A673 (cell line): ENCODE measurements around the gene CYTL1. TPM values are rescaled to one million over a fixed set of nuclear protein-coding genes. Genes with fewer than 3 reads are reported as not detected.

Source experiments
- BruUV-seq: library from RNA; stranded (reverse); fragments of 400-500 nt; replicated peaks from 2 replicates; lab custom pipeline; 2021; lab: Mats Ljungman, UMichigan
- CTCF ChIA-PET: fragments of 300-600 bp; sonication (Branson Sonifier 250); formaldehyde crosslinking; loops from one replicate; lab custom pipeline; 2022; ENCODE audit warnings: antibody characterized with exemption; lab: Charles Lee
- POLR2A ChIA-PET: fragments of 300-600 bp; sonication (Branson Sonifier 250); formaldehyde crosslinking; loops from one replicate; lab custom pipeline; 2022; ENCODE audit warnings: antibody characterized with exemption; ENCODE audit not compliant: low non-redundant PET; lab: Charles Lee
- DNase-seq: peaks from one replicate; pipeline ENCODE4 v3.0.0-alpha.2; 2015; ENCODE audit warnings: low spot score
- H3K27ac ChIP-seq: fragments of 200-600 bp; sonication (generic); 2 replicates; pipeline ENCODE4 v1.5.1; 2016; ENCODE audit warnings: mixed run types, low read depth, mild to moderate bottlenecking, mixed read lengths, antibody characterized with exemption, low read length; ENCODE audit not compliant: poor library complexity, severe bottlenecking
- H3K27me3 ChIP-seq: fragments of 200-600 bp; sonication (generic); replicated peaks from 2 replicates; pipeline ENCODE4 v1.6.1; 2017; ENCODE audit warnings: mixed run types, low read depth, mild to moderate bottlenecking, mixed read lengths, antibody characterized with exemption, low read length; ENCODE audit not compliant: insufficient read depth, poor library complexity
- H3K36me3 ChIP-seq: fragments of 200-600 bp; sonication (generic); 2 replicates; pipeline ENCODE4 v1.6.1; 2016; ENCODE audit warnings: mixed run types, mild to moderate bottlenecking, mixed read lengths, antibody characterized with exemption, low read length; ENCODE audit not compliant: insufficient read depth, poor library complexity, severe bottlenecking
- H3K4me1 ChIP-seq: fragments of 200-600 bp; sonication (generic); 2 replicates; pipeline ENCODE4 v1.6.1; 2017; ENCODE audit warnings: mixed run types, mild to moderate bottlenecking, mixed read lengths, antibody characterized with exemption, low read length; ENCODE audit not compliant: insufficient read depth, poor library complexity, severe bottlenecking
- H3K4me3 ChIP-seq: fragments of 200-600 bp; sonication (generic); 2 replicates; pipeline ENCODE4 v1.5.1; 2016; ENCODE audit warnings: low read depth, mixed run types, mild to moderate bottlenecking, mixed read lengths, low read length; ENCODE audit not compliant: poor library complexity, severe bottlenecking
- H3K9me3 ChIP-seq: fragments of 200-600 bp; sonication (generic); 2 replicates; pipeline ENCODE4 v1.6.1; 2016; ENCODE audit warnings: mixed run types, low read depth, mild to moderate bottlenecking, mixed read lengths, antibody characterized with exemption, low read length; ENCODE audit not compliant: poor library complexity, severe bottlenecking
- CTCF ChIP-seq: fragments of 300-800, 200-600 bp; sonication (generic); conservative IDR thresholded peaks from 2 replicates; pipeline ENCODE4 v1.5.1; 2017; ENCODE audit warnings: low read depth, mild to moderate bottlenecking, antibody characterized with exemption, low read length, moderate library complexity, mixed read lengths
- EZH2 ChIP-seq: fragments of 200-600 bp; sonication (generic); IDR thresholded peaks from 2 replicates; pipeline ENCODE4 v1.6.1; 2017; ENCODE audit warnings: borderline replicate concordance, low read depth, mild to moderate bottlenecking, mixed read lengths, antibody characterized with exemption, low read length; ENCODE audit not compliant: poor library complexity, severe bottlenecking
- intact Hi-C: fragments of 100-400 bp; cut with micrococcal nuclease; formaldehyde crosslinking; loops from one replicate; pipeline ENCODE4 v1.10.0; 2022; ENCODE audit not compliant: unreplicated experiment
- total RNA-seq: library from RNA; stranded (reverse); gene quantifications from 2 replicates; pipeline ENCODE4 v1.2.3, GENCODE V29; 2021

The CYTL1 gene
- total RNA-seq, 1 experiment from 2014 or later = 7.5 TPM

- Histone ChIP-seq H3K9me3 (peaks cover 2% of the 10 kb centered on the region), H3K36me3 (no peaks in the 10 kb centered on the region), H3K27me3 (peaks cover 5% of the 10 kb centered on the region), H3K4me3 (no peak overlapping the region), H3K4me1 (no peaks in the 10 kb centered on the region), H3K27ac (no peak overlapping the region)
- ChIA-PET POLR2A (no interaction called here), CTCF (no interaction called here)
- DNase-seq = no peak
- intact Hi-C loops = no loop called here
- BruUV-seq = no TSS peak
- TF ChIP-seq CTCF (no peak), EZH2 (no peak)
Observed at GRCh38 chr4:4969298-4969697, 50.0 kb downstream of the CYTL1 start.

- no TSS peak for BruUV-seq
- POLR2A ChIA-PET = no interaction called here
- Histone ChIP-seq H3K27ac (no peak overlapping the region), H3K4me3 (no peak overlapping the region), H3K36me3 (no peaks in the 10 kb centered on the region), H3K27me3 (peaks cover 5% of the 10 kb centered on the region), H3K9me3 (no peaks in the 10 kb centered on the region), H3K4me1 (no peaks in the 10 kb centered on the region)
- CTCF ChIA-PET = no interaction called here
- intact Hi-C loops = no loop called here
- no peak for DNase-seq
- TF ChIP-seq EZH2 = no peak
- TF ChIP-seq CTCF = no peak
Observed at GRCh38 chr4:4968161-4968725, 51.0 kb downstream of the CYTL1 start.

Other genes starting within 250 kb of the CYTL1 start
- 4.7 and 6.1 TPM in 2 replicates for gene MSX1, start 159.8 kb downstream of the CYTL1 start, total RNA-seq
- gene STK32B, start 32.0 kb upstream of the CYTL1 start, total RNA-seq = 14.2 and 15.1 TPM in 2 replicates